Hematopoietic multipotent progenitor cell treated with erythropoietin and hydrocortisone succinate and interleukin-3 and kit ligand, for 15 days (in vitro differentiated cells): ENCODE measurements around the gene KIF21A.
"Not testable (repeated sequence)": the region's sequence is repeated elsewhere in the genome, so short reads cannot be mapped to it uniquely, and the experiment has no call there.

Experiments
- DNase-seq: peaks from one replicate; pipeline ENCODE4 v3.0.0-alpha.2; 2015; ENCODE audit warnings: low spot score

The KIF21A gene

DNA sequence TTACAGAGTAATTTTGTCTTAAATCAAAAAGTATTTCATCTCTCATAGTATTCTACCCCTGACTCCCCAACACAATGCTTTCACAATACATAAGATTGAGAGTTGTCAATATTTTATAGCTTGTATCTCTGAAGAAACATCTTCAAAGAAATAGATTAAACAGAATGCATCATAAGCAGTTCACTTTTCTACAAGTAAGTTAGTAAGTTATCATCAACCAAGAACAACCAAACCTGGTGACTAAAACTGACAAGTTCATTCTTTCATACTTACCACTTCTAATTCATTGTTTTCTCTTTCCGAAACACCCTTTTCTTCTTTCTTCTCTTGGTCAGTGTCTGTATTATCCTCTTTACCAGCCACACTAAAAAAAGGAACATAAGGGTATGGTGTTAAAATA, 101.2 kb downstream of the KIF21A start:
- no peak for DNase-seq

- no peak for DNase-seq
Measured at GRCh38 chr12:39341179-39341578, 101.7 kb downstream of the KIF21A start.

DNA sequence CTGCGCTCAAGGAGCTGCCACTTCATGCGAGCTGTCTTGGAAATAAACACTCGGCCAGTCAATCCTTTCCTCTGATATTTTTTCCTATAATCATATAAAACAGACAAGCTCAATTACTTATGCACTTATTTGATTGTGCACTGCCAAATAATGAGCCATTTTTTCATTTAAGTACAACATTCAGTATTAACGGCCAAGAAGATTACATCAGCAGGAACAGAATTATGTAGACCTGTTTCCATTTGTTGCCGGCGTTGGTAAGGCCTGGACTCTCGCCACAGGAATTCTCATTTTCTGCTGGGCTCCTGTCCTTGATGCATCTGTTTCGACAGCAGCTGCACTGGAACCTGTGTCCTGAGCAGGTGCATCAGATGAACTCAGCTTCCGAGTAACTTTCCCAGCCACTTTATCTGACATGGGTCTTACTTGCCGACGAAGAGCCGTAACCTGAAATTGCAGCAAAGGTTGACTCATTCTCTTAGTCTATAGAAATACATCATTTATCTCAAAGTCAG, 110.2 kb downstream of the KIF21A start:
- no peak for DNase-seq

DNA sequence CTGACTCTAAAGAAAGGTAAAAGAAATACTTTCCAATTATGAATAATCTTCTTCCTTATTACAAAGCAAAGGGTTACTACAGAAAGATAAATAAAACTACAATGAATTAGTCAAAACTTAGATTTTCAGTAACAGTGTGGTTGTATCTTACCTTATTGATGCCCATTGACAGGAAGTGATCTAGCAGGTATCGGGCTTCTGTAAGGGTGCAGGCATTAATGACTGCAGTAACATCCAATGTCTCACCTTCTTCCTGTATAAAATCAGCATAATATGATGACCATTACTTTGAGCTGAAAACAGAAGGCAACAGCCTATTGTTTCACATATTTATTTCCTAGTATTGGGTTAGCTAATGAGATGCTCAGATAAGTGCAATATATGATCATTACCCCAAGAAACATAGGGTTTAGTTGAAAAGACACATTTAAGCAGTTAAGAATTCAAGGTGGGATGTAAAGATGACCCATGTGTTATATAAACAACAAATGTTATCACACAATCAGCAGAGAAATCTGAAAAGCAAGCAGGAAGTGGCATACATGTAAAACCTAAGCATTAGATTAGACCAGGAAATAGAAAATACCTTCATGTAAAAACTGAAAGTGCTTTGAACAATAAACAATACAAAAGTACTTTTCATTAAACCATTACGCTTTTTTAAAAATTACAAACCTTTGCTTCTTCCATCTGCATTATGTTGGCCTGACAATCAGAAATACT, 111.2 kb downstream of the KIF21A start:
- no peak for DNase-seq

GRCh38 chr12:39329876-39330275, 113.0 kb downstream of the KIF21A start:
- DNase-seq, result no peak

GRCh38 chr12:39329018-39329417, 113.9 kb downstream of the KIF21A start:
- DNase-seq, result no peak

DNA sequence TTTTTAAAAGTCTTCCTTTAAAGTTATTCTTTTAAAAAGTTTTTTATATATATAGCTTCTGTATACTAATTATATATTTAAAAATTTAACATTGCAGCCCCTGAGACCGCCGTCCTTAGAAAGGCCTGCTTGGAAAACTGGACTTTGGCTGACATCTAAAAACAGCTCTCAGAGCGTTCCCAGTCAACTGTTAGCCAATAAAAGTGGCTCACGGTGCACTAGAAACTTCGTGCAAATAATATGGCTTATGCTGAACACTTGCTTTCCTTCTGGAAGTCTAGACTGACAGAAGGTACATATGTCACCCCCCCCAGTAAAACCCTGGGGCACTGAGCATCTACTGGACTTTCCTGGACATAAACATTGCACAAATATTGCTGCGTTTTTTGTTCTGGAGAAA, 115.0 kb downstream of the KIF21A start:
- DNase-seq, result no peak

GRCh38 chr12:39327510-39327909, 115.4 kb downstream of the KIF21A start:
- no peak for DNase-seq

- no peak for DNase-seq
Measured at GRCh38 chr12:39319180-39319579, 123.7 kb downstream of the KIF21A start.

DNA sequence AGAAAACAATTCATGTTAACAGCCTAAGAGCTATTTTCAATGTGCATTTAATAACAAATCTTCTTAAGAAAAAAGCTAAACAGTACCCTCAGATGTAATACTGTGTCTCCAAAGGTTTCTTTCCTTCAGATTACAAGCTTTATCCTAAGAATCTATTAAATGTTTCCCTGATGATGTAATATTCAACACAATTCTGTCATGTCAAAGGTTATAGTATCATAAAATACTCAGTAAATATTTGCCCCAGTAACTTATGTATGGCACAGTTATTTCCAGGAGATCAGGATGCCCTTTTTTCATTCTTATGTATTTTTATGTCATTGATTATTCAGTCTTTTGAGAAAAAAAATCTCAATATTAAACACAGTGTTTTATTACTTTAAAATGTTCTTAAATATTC, 128.4 kb downstream of the KIF21A start:
- DNase-seq, result no peak

GRCh38 chr12:39309516-39309915, 133.4 kb downstream of the KIF21A start:
- DNase-seq, result no peak

DNA sequence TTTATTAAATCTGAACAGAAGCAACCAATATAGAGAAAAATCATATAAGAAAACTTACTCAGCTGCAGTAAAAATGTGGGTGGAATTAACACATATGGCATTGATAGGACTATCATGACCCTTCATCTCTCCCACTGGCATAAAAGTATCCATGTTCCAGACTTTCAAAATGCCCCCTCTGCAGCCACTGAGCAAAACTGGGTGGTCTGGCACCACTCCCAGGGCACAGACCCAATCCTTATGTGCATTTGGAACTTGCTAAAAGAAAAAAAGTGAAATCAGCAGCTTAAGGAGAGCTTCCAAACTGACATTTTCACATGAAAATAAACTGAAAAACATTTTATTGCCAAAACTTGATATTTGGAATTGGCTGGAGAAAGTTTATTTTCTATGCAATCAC, 141.5 kb downstream of the KIF21A start:
- DNase-seq, result no peak

- DNase-seq, result no peak
Measured at GRCh38 chr12:39300799-39301198, 142.1 kb downstream of the KIF21A start.

DNA sequence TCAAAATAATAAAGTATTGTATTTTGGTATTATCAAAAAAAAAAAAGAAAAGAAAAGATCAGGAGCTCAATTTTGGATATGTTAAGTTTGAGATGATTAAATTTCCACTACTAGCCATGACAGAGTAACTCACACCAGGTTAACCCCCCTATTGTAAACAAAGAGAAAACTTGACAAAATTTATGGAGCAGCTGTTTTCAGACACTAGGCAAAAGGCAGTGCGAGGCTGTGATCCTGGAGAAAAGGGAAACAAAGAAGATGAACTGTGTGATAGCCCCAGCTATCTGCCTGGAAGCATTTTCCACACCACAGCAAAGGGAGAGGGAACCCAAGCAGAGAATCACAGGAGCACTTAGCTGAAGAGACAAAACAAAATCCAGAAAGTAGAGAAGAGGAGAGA, 145.0 kb downstream of the KIF21A start:
- DNase-seq, result no peak

DNA sequence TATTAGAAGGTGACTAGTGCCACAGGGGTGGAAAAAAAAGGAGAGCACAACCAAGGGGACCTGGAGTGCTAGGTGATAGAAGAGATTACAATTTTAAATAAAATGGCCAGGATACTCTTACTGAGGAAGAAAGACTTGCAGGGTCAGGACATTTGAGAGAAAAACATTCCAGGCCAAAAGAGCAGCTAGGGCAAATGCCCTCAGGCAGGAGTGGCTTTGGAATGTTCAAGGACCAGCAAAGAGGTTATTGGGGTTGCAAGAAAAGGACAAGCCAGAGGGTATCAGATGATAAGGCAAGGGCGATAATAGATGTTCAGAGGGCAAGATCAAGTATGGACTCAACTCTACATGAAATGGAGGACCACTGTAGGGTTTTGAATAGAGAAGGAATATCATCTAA, 146.4 kb downstream of the KIF21A start:
- DNase-seq, result no peak

DNA sequence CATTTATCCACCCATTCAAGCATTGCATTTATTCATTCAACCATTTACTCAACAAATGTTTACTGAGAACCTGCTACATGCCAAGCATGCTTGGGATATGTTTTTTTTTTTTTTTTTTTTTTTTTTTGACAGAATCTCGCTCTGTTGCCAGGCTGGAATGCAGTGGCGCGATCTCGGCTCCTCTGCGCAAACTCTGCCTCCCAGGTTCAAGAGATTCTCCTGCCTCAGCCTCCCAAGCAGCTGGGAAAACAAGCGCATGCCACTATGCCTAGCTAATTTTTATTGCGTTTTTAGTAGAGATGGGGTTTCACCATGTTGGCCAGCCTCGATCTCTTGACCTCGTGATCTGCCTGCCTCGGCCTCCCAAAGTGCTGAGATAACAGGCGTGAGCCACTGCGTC, 147.3 kb downstream of the KIF21A start:
- DNase-seq, result not testable (repeated sequence)

- no peak for DNase-seq
Measured at GRCh38 chr12:39294715-39295114, 148.2 kb downstream of the KIF21A start.

- no peak for DNase-seq
Measured at GRCh38 chr12:39292125-39292630, 150.7 kb downstream of the KIF21A start.

DNA sequence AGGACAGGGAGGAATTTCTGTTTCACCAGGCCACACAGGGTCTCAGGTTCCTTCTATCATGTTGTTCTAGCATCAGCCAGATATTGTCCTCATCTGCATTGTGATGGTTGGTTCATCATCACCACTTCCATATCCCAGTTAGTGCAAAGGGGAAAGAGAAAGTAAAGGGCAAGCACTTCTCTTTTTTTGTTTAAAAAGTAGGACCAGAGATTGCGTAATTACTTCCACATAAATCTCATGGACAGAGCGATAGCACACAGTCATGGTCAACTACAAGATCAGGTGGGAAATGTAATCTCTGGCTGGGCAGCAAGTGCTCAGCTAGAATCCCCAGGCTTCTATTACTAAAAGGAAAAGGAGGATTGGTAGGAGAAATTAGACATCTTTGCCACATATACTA, 155.1 kb downstream of the KIF21A start:
- DNase-seq, result no peak

DNA sequence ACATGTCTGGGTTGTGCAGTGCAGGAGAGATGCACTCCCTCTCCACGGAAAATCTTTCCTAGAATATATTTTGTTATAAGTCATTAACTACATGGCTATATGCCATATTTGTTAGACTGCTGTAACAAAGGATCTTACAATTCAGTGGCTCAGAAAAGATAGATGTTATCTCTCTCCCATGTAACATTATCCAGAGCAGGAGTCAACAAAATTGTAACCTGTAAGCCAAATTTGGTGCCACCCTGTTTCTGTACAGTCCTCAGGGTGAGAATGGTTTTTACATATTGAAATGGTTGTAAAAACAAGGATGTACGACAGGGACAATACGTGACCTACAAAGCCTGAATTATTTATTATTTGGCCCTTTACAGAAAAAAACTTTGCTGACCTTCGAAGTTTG, 155.5 kb downstream of the KIF21A start:
- no peak for DNase-seq

- no peak for DNase-seq
Measured at GRCh38 chr12:39278426-39278825, 164.5 kb downstream of the KIF21A start.

GRCh38 chr12:39277416-39277815, 165.5 kb downstream of the KIF21A start:
- no peak for DNase-seq

DNA sequence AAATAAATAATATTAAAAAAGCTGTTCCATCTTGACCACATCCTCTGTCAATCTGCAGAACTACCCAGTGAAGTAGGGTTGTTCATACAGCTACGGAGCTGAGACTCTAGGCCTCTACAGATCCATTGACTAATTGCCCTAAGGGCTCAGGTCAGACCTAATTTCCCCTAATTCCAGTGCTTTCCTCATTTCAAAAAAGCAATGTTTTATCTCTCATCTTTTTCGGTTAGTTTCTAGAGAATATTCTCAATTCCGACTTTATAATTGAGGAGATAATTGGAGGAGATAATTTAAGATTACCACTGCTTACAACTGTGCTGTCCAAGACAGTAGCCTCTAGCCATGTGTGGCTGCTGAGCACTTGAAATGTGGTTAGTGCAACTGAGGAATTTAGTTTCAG, 167.1 kb downstream of the KIF21A start:
- DNase-seq, result no peak
